Body of pancreas (tissue), 4 donors: ENCODE measurements around the gene AGAP4. TPM values are rescaled to one million over a fixed set of nuclear protein-coding genes. Genes with fewer than 3 reads are reported as not detected.
"Not testable (repeated sequence)": the region's sequence is repeated elsewhere in the genome, so short reads cannot be mapped to it uniquely, and the experiment has no call there.

ENCODE experiments used
- ATAC-seq: fragments of 150-250 bp; one replicate; pipeline ENCODE4 v1.9.1; 2016
- DNase-seq, 4 donors: peaks; one replicate each; pipeline ENCODE4 v3.0.0-alpha.2; 2019
- H3K27ac ChIP-seq, 4 donors: fragments of 200-600 bp; sonication (generic); 1 replicate in 3 of 4; 2 replicates in 1 of 4; pipeline versions ENCODE4 v1.5.1 to v1.6.1; 2016 to 2019; ENCODE audit warnings: mild to moderate bottlenecking in 1 of 4, mixed read lengths in 1 of 4, moderate library complexity in 1 of 4
- H3K27me3 ChIP-seq, 2 donors: fragments of 200-600 bp; sonication (generic); one replicate each; pipeline ENCODE4 v1.6.0; 2016; ENCODE audit warnings: mild to moderate bottlenecking in 1 of 2
- H3K36me3 ChIP-seq, 2 donors: fragments of 200-600 bp; sonication (generic); replicated peaks in 1 of 2; 2 replicates each; pipeline ENCODE4 v1.5.1; 2016; ENCODE audit warnings: low read depth in 2 of 2; ENCODE audit not compliant: insufficient read depth in 1 of 2
- H3K4me1 ChIP-seq: fragments of 200-600 bp; sonication (generic); one replicate; pipeline ENCODE4 v1.6.0; 2016
- H3K4me3 ChIP-seq, 2 donors: fragments of 200-600 bp; sonication (generic); 1 replicate in 1 of 2; 2 replicates in 1 of 2; pipeline ENCODE4 v1.5.1; 2016 to 2019
- H3K9me3 ChIP-seq, 3 donors: fragments of 200-600 bp; sonication (generic); 1 replicate in 2 of 3; 2 replicates in 1 of 3; pipeline ENCODE4 v1.5.1; 2016
- CTCF ChIP-seq, 7 experiments: fragments of 450-650 bp in 4 of 7; fragments of 200-600 bp in 3 of 7; sonication (generic) in 3 of 7; IDR thresholded peaks; one replicate each; pipeline ENCODE4 v1.5.1; 2016 to 2019; ENCODE audit warnings: antibody characterized with exemption in 7 of 7
- POLR2A ChIP-seq, 3 donors: fragments of 450-650 bp; IDR thresholded peaks; one replicate each; pipeline ENCODE4 v1.6.1; 2016; ENCODE audit warnings: antibody characterized with exemption in 3 of 3, mild to moderate bottlenecking in 2 of 3
- WGBS, 2 donors: methylation state at CpG; one replicate each; pipeline ENCODE4 v1.1.5; 2017; 5-methylcytosine and 5-hydroxymethylcytosine counted together
- intact Hi-C: fragments of 100-400 bp; cut with DNase I; formaldehyde crosslinking; loops from one replicate; pipeline ENCODE4 v1.15.1; 2023
- total RNA-seq, 2 donors: library from RNA; depleted of rRNA; stranded (reverse); fragments of >200 nt; gene quantifications; one replicate each; pipeline ENCODE4 v1.1.0, GENCODE V29; 2016

AGAP4 gene
- total RNA-seq, 2 donors from 2014 or later: 6.0 to 76.1 TPM

GRCh38 chr10:45819552-45819951, 27.7 kb downstream of the AGAP4 start:
- 59 to 68% methylated on average over 9 of the region's 9 CpGs for WGBS, 2 donors
- no peaks in the 10 kb centered on the region for H3K4me1 ChIP-seq
- DNase-seq (no peak), ATAC-seq (no peak)
- no peaks in the 10 kb centered on the region for H3K9me3 ChIP-seq
- no peaks in the 10 kb centered on the region for H3K36me3 ChIP-seq
- intact Hi-C loops: no loop called here
- no peak overlapping the region for H3K27ac ChIP-seq
- TF ChIP-seq POLR2A (IDR thresholded peaks at IDR 0.05) (no peak), CTCF (IDR thresholded peaks at IDR 0.05) (no peak)
- no peak overlapping the region for H3K4me3 ChIP-seq
- H3K27me3 ChIP-seq: no peaks in the 10 kb centered on the region

- intact Hi-C loops: no loop called here
- Histone ChIP-seq H3K27me3 (no peaks in the 10 kb centered on the region), H3K9me3 (no peaks in the 10 kb centered on the region), H3K4me1 (no peaks in the 10 kb centered on the region), H3K27ac (no peak overlapping the region), H3K4me3 (no peak overlapping the region), H3K36me3 (no peaks in the 10 kb centered on the region)
- TF ChIP-seq POLR2A (IDR thresholded peaks at IDR 0.05) (no peak), CTCF (IDR thresholded peaks at IDR 0.05) (no peak)
- no peak for DNase-seq
- ATAC-seq: no peak
- WGBS, 2 donors: 86 to 88% methylated on average over 3 of the region's 3 CpGs
Observed at GRCh38 chr10:45817912-45818311, 29.4 kb downstream of the AGAP4 start.

- Histone ChIP-seq H3K36me3 (no peaks in the 10 kb centered on the region), H3K4me3 (no peak overlapping the region), H3K9me3 (no peaks in the 10 kb centered on the region), H3K27ac (no peak overlapping the region), H3K4me1 (no peaks in the 10 kb centered on the region), H3K27me3 (no peaks in the 10 kb centered on the region)
- intact Hi-C loops: no loop called here
- ATAC-seq (no peak), DNase-seq (no peak)
- TF ChIP-seq POLR2A (IDR thresholded peaks at IDR 0.05) (no peak), CTCF (IDR thresholded peaks at IDR 0.05) (no peak)
- WGBS, 2 donors: 85 to 86% methylated on average over 3 to 7 of the region's 7 CpGs
Observed at GRCh38 chr10:45817130-45817859, 30.0 kb downstream of the AGAP4 start.

GRCh38 chr10:45814146-45814545, 33.2 kb downstream of the AGAP4 start:
- H3K36me3 ChIP-seq, ATAC-seq, H3K9me3 ChIP-seq, H3K27me3 ChIP-seq, intact Hi-C loops, DNase-seq, H3K4me1 ChIP-seq, H3K27ac ChIP-seq, H3K4me3 ChIP-seq: not testable (repeated sequence)
- 83 to 84% methylated on average over 4 of the region's 4 CpGs for WGBS, 2 donors

GRCh38 chr10:45812959-45813358, 34.3 kb downstream of the AGAP4 start:
- H3K4me1 ChIP-seq, ATAC-seq, H3K36me3 ChIP-seq, H3K9me3 ChIP-seq, H3K4me3 ChIP-seq, DNase-seq, intact Hi-C loops, H3K27me3 ChIP-seq, H3K27ac ChIP-seq: not testable (repeated sequence)
- WGBS, 2 donors: 71 to 81% methylated on average over 11 to 13 of the region's 13 CpGs

GRCh38 chr10:45811075-45811474, 36.2 kb downstream of the AGAP4 start:
- TF ChIP-seq CTCF (IDR thresholded peaks at IDR 0.05) (no peak), POLR2A (IDR thresholded peaks at IDR 0.05) (no peak)
- Histone ChIP-seq H3K27ac (no peak overlapping the region), H3K36me3 (no peaks in the 10 kb centered on the region), H3K4me3 (no peak overlapping the region), H3K9me3 (no peaks in the 10 kb centered on the region), H3K4me1 (no peaks in the 10 kb centered on the region), H3K27me3 (no peaks in the 10 kb centered on the region)
- DNase-seq: no peak
- WGBS, 2 donors: 65 to 81% methylated on average over 6 of the region's 6 CpGs
- ATAC-seq: no peak
- intact Hi-C loops: no loop called here
